IMR-90 (cell line): ENCODE results near the gene ZNF467. TPM values are rescaled to one million over a fixed set of nuclear protein-coding genes. Genes with fewer than 3 reads are reported as not detected.

Experiments used
- ATAC-seq: fragments of 200-7000 bp; cut with Tn5 transposase; 2 replicates; pipeline ENCODE4 v1.9.1; 2020; ENCODE audit warnings: low read depth, mild to moderate bottlenecking, moderate library complexity
- BruUV-seq: library from RNA; stranded (reverse); fragments of 400-500 nt; replicated peaks from 2 replicates; lab custom pipeline; 2021; lab: Mats Ljungman, UMichigan
- CTCF ChIA-PET: fragments of 300-600 bp; formaldehyde crosslinking; extraction: SDS; loops from one replicate; lab custom pipeline; 2021; ENCODE audit warnings: antibody characterized with exemption; lab: Yijun Ruan, JAX
- POLR2A ChIA-PET: fragments of 300-600 bp; sonication (Branson Sonifier 250); formaldehyde crosslinking; loops from one replicate; lab custom pipeline; 2022; ENCODE audit warnings: antibody characterized with exemption; ENCODE audit not compliant: unreplicated experiment; lab: Charles Lee
- DNase-seq: peaks from one replicate; pipeline ENCODE4 v3.0.0; 2013
- H2AFZ ChIP-seq: replicated peaks from 2 replicates; pipeline ENCODE3; 2013; ENCODE audit warnings: low read length, mild to moderate bottlenecking; ENCODE audit not compliant: poor library complexity
- H2AK5ac ChIP-seq: 2 replicates; pipeline ENCODE4 v1.6.1; 2013; ENCODE audit warnings: low read depth, low read length, inconsistent platforms
- H2AK9ac ChIP-seq: replicated peaks from 2 replicates; pipeline ENCODE3; 2013; ENCODE audit warnings: mild to moderate bottlenecking, low read depth, low read length, moderate library complexity; ENCODE audit not compliant: poor library complexity
- H2BK120ac ChIP-seq: 2 replicates; pipeline ENCODE4 v1.6.1; 2013; ENCODE audit warnings: low read depth, low read length, inconsistent platforms
- H2BK15ac ChIP-seq: 3 replicates; pipeline ENCODE4 v1.6.1; 2013; ENCODE audit warnings: low read depth, low read length, inconsistent platforms
- H2BK20ac ChIP-seq: 2 replicates; pipeline ENCODE4 v1.6.1; 2013; ENCODE audit warnings: low read depth, mild to moderate bottlenecking, inconsistent platforms, low read length, moderate library complexity
- H2BK5ac ChIP-seq: 2 replicates; pipeline ENCODE4 v1.6.1; 2013; ENCODE audit warnings: mild to moderate bottlenecking, low read depth, low read length, inconsistent platforms; ENCODE audit not compliant: poor library complexity, severe bottlenecking
- H3K14ac ChIP-seq: replicated peaks from 2 replicates; pipeline ENCODE4 v1.6.1; 2013; ENCODE audit warnings: low read depth, low read length, inconsistent platforms
- H3K18ac ChIP-seq: 2 replicates; pipeline ENCODE4 v1.6.1; 2013; ENCODE audit warnings: low read depth, low read length, control low read depth
- H3K23ac ChIP-seq: 2 replicates; pipeline ENCODE4 v1.6.1; 2013; ENCODE audit warnings: low read depth, low read length, inconsistent platforms
- H3K27ac ChIP-seq: 2 replicates; pipeline ENCODE4 v1.5.1; 2013; ENCODE audit warnings: mild to moderate bottlenecking, control low read depth, low read length; ENCODE audit not compliant: insufficient read depth
- H3K27me3 ChIP-seq: 2 replicates; pipeline ENCODE4 v1.6.1; 2013; ENCODE audit warnings: low read length; ENCODE audit not compliant: control insufficient read depth, insufficient read depth
- H3K36me3 ChIP-seq: 2 replicates; pipeline ENCODE4 v1.6.1; 2013; ENCODE audit warnings: low read length, mixed read lengths; ENCODE audit not compliant: control insufficient read depth, insufficient read depth
- H3K4ac ChIP-seq: 2 replicates; pipeline ENCODE4 v1.6.1; 2013; ENCODE audit warnings: low read depth, low read length, inconsistent platforms
- H3K4me1 ChIP-seq: 2 replicates; pipeline ENCODE4 v1.6.1; 2013; ENCODE audit warnings: low read length, mixed read lengths; ENCODE audit not compliant: control insufficient read depth, insufficient read depth
- H3K4me2 ChIP-seq: 2 replicates; pipeline ENCODE4 v1.6.1; 2013; ENCODE audit warnings: low read depth, mild to moderate bottlenecking, control low read depth, low read length, moderate library complexity
- H3K4me3 ChIP-seq: 2 replicates; pipeline ENCODE4 v1.5.1; 2013; ENCODE audit warnings: low read depth, mild to moderate bottlenecking, control low read depth, low read length, moderate library complexity; ENCODE audit not compliant: insufficient read depth
- H3K56ac ChIP-seq: 2 replicates; pipeline ENCODE4 v1.6.1; 2013; ENCODE audit warnings: low read length, inconsistent platforms; ENCODE audit not compliant: insufficient read depth; ENCODE audit errors: extremely low read depth
- H3K79me1 ChIP-seq, 2 experiments: 2 replicates each; pipeline ENCODE4 v1.6.1; 2013; ENCODE audit warnings: low read length in 2 of 2, inconsistent platforms in 1 of 2, low read depth in 1 of 2
- H3K9ac ChIP-seq: 2 replicates; pipeline ENCODE4 v1.6.1; 2013; ENCODE audit warnings: low read depth, low read length, control low read depth
- H3K9me1 ChIP-seq: 2 replicates; pipeline ENCODE4 v1.6.1; 2013; ENCODE audit warnings: low read length, inconsistent platforms; ENCODE audit not compliant: insufficient read depth
- H3K9me3 ChIP-seq: 2 replicates; pipeline ENCODE4 v1.6.1; 2013; ENCODE audit warnings: low read length; ENCODE audit not compliant: control insufficient read depth, insufficient read depth
- H4K20me1 ChIP-seq: 2 replicates; pipeline ENCODE4 v1.6.1; 2013; ENCODE audit warnings: low read length, inconsistent platforms; ENCODE audit not compliant: insufficient read depth
- H4K5ac ChIP-seq: 2 replicates; pipeline ENCODE4 v1.6.1; 2013; ENCODE audit warnings: mild to moderate bottlenecking, low read depth, low read length, control low read depth
- H4K8ac ChIP-seq, 2 experiments: 2 replicates each; pipeline ENCODE4 v1.6.1; 2013; ENCODE audit warnings: low read depth in 2 of 2, low read length in 2 of 2, control low read depth in 1 of 2, inconsistent platforms in 1 of 2
- H4K91ac ChIP-seq: 2 replicates; pipeline ENCODE4 v1.6.1; 2013; ENCODE audit warnings: low read depth, low read length, inconsistent platforms; ENCODE audit not compliant: insufficient read depth
- BHLHE40 ChIP-seq: fragments of 150-350 bp; IDR thresholded peaks from 2 replicates; pipeline ENCODE4 v1.6.1; 2016; ENCODE audit warnings: mild to moderate bottlenecking, low read depth, low read length
- CEBPB ChIP-seq: IDR thresholded peaks from 2 replicates; pipeline ENCODE4 v1.6.1; 2012; ENCODE audit warnings: low read depth, low read length, improper control_type of control experiment
- CHD1 ChIP-seq: IDR thresholded peaks from 2 replicates; pipeline ENCODE4 v1.6.1; 2012; ENCODE audit warnings: low read depth, low read length, improper control_type of control experiment
- CTCF ChIP-seq: conservative IDR thresholded peaks from 2 replicates; pipeline ENCODE4 v1.5.1; 2012; ENCODE audit warnings: mild to moderate bottlenecking, low read depth, low read length, improper control_type of control experiment
- ELK1 ChIP-seq: fragments of 150-350 bp; IDR thresholded peaks from 2 replicates; pipeline ENCODE4 v1.6.1; 2016; ENCODE audit warnings: low read depth, mild to moderate bottlenecking, low read length, moderate library complexity, borderline replicate concordance
- FOS ChIP-seq: fragments of 150-350 bp; IDR thresholded peaks from 2 replicates; pipeline ENCODE4 v1.6.1; 2016; ENCODE audit warnings: low read depth, low read length
- MAFK ChIP-seq: IDR thresholded peaks from 2 replicates; pipeline ENCODE4 v1.6.1; 2012; ENCODE audit warnings: low read depth, low read length, improper control_type of control experiment
- MAZ ChIP-seq: IDR thresholded peaks from 2 replicates; pipeline ENCODE4 v1.6.1; 2012; ENCODE audit warnings: low read depth, mild to moderate bottlenecking, low read length, improper control_type of control experiment, moderate library complexity, borderline replicate concordance
- MXI1 ChIP-seq: IDR thresholded peaks from 2 replicates; pipeline ENCODE4 v1.6.1; 2012; ENCODE audit warnings: low read depth, mild to moderate bottlenecking, low read length, moderate library complexity, borderline replicate concordance
- NFE2L2 ChIP-seq: fragments of 150-350 bp; IDR thresholded peaks from 2 replicates; pipeline ENCODE4 v1.6.1; 2016; ENCODE audit warnings: low read depth, mild to moderate bottlenecking, low read length
- POLR2A ChIP-seq: IDR thresholded peaks from 2 replicates; pipeline ENCODE4 v1.6.1; 2012; ENCODE audit warnings: mild to moderate bottlenecking, low read depth, low read length
- RAD21 ChIP-seq: IDR thresholded peaks from 2 replicates; pipeline ENCODE4 v1.6.1; 2012; ENCODE audit warnings: low read length, improper control_type of control experiment
- RCOR1 ChIP-seq: IDR thresholded peaks from 2 replicates; pipeline ENCODE4 v1.6.1; 2012; ENCODE audit warnings: mild to moderate bottlenecking, low read length, improper control_type of control experiment; ENCODE audit not compliant: insufficient replicate concordance
- RFX5 ChIP-seq: IDR thresholded peaks from 2 replicates; pipeline ENCODE4 v1.8.0; 2012; ENCODE audit warnings: low read depth, mild to moderate bottlenecking, low read length, moderate library complexity
- USF2 ChIP-seq: fragments of 150-350 bp; IDR thresholded peaks from 2 replicates; pipeline ENCODE4 v1.6.1; 2017; ENCODE audit warnings: mild to moderate bottlenecking, antibody characterized with exemption, low read length, low read depth
- WGBS, 2 experiments: methylation state at CpG; one replicate each; pipeline versions ENCODE4 v1.1.5 to v1.1.7; 2013; ENCODE audit warnings: missing lambda C conversion rate in 2 of 2; ENCODE audit not compliant: insufficient read length in 1 of 2; ENCODE audit errors: extremely low coverage in 2 of 2; 5-methylcytosine and 5-hydroxymethylcytosine counted together
- dilution Hi-C: fragments of 300-500 bp; cut with HindIII; formaldehyde crosslinking; loops from one replicate; pipeline ENCODE4 v1.14.3; 2018; ENCODE audit warnings: low sequenced_read_pairs; ENCODE audit not compliant: unreplicated experiment
- in situ Hi-C: fragments of 300-500 bp; cut with MboI; formaldehyde crosslinking; loops from 3 replicates; pipeline ENCODE4 v1.14.3; 2019; ENCODE audit warnings: low sequenced_read_pairs, inconsistent platforms, mixed read lengths
- intact Hi-C: fragments of 100-400 bp; cut with micrococcal nuclease; formaldehyde crosslinking; loops from 2 replicates; pipeline ENCODE4 v1.10.0; 2022
- polyA plus RNA-seq, 3 experiments: library from polyadenylated mRNA; depleted of rRNA; stranded (reverse); fragments of >200 nt; gene quantifications; 2 replicates each; pipeline ENCODE4 v1.2.3, GENCODE V29; 2012; ENCODE audit warnings: low replicate concordance in 1 of 3
- total RNA-seq: library from RNA; depleted of rRNA; stranded (reverse); fragments of >200 nt; gene quantifications from 2 replicates; pipeline ENCODE4 v1.2.3, GENCODE V29; 2012

ZNF467 gene
- total and polyA plus RNA-seq, 2 of the 4 experiments (the other 2 are of a cell fraction), result 0.67 TPM; not detected in 1

GRCh38 chr7:149775176-149775556 lies 1.8 kb upstream of the ZNF467 start:
- Histone ChIP-seq H2BK15ac (no peak overlapping the region), H3K9me3 (no peaks in the 10 kb centered on the region), H3K4ac (no peak overlapping the region), H3K14ac (no peak overlapping the region), H3K9me1 (no peaks in the 10 kb centered on the region; the same call in 1 of the 2 replicates), H2BK20ac (no peak overlapping the region), H3K4me2 (no peak overlapping the region), H3K18ac (no peak overlapping the region), H3K4me1 (no peaks in the 10 kb centered on the region; the same call in 1 of the 2 replicates), H3K9ac (no peak overlapping the region), H3K36me3 (no peaks in the 10 kb centered on the region), H3K27ac (no peak overlapping the region), H3K56ac (no peak overlapping the region), H3K23ac (no peak overlapping the region), H2AK9ac (no peak overlapping the region), H3K27me3 (peaks cover 43% of the 10 kb centered on the region), H3K4me3 (no peak overlapping the region), H2BK5ac (no peak overlapping the region), H2AK5ac (no peak overlapping the region), H4K5ac (no peak overlapping the region), H2AFZ (no peak overlapping the region), H2BK120ac (no peak overlapping the region), H3K79me1 (no peaks in the 10 kb centered on the region), H4K8ac (no peak overlapping the region), H4K91ac (no peak overlapping the region), H4K20me1 (peaks cover 4% of the 10 kb centered on the region)
- intact Hi-C loops, result no loop called here
- no CpG with 5 or more reads among the region's 5 CpGs for WGBS, 2 experiments
- DNase-seq (no peak), ATAC-seq (no peak)
- POLR2A ChIA-PET, result no interaction called here
- dilution Hi-C loops, result no loop called here
- BruUV-seq, result no TSS peak
- CTCF ChIA-PET, result no interaction called here
- in situ Hi-C loops, result no loop called here
- TF ChIP-seq POLR2A (no peak), RAD21 (no peak), CEBPB (no peak), FOS (no peak), USF2 (no peak), CHD1 (no peak), NFE2L2 (no peak), MAZ (no peak), MXI1 (no peak), RFX5 (no peak), ELK1 (no peak), BHLHE40 (no peak), CTCF (no peak), RCOR1 (no peak), MAFK (no peak)
